ENCODE measurements around the gene CKAP5. TPM values are rescaled to one million over a fixed set of nuclear protein-coding genes. Genes with fewer than 3 reads are reported as not detected.

The CKAP5 gene
- total and polyA plus RNA-seq, 2 experiments from 2014 or later: 67.9 to 120 TPM

DNA sequence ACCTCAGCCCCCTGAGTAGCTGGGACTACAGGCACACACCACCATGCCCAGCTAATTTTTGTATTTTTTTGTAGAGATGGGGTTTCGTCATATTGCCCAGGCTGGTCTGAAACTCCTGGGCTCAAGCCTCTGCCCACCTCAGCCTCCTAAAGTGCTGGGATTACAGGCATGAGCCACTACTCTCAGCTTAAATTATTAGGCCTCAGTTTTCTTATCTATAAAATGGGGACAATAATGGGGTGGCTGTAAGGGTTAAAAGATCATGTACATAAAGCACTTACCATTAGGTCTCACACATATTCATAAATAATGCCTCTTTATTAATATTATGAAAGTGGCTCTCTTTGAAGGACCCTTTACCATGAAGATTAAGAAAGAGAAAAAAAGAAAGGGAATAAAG, 31.5 kb upstream of the CKAP5 start:
- H3K36me3 ChIP-seq (ENCODE audit: insufficient read depth): peaks cover 10% of the 10 kb centered on the region

More for the DNA sequence above, 31.5 kb upstream of the CKAP5 start:
- Histone ChIP-seq H3F3A (replicated peaks; ENCODE audit: low read depth) (no peaks in the 10 kb centered on the region), H3K27ac (ENCODE audit: low read depth) (no peak overlapping the region), H3K4me1 (ENCODE audit: insufficient read depth) (no peaks in the 10 kb centered on the region), H3K79me2 (replicated peaks; ENCODE audit: insufficient read depth) (no peaks in the 10 kb centered on the region), H4K20me1 (replicated peaks; ENCODE audit: insufficient read depth) (0 out of 2 replicates have a peak, but pooled peaks cover 5% of the 10 kb centered on the region), H3K4me2 (no peak overlapping the region), H3K27me3 (ENCODE audit: insufficient read depth) (no peaks in the 10 kb centered on the region), H3K4me3 (no peak overlapping the region), H2AFZ (no peak overlapping the region), H3K9me2 (ENCODE audit: insufficient read depth) (no peaks in the 10 kb centered on the region)
- H3K27me3 Mint-ChIP-seq (ENCODE audit: insufficient read depth, low read depth, poor library complexity): no peaks in the 10 kb centered on the region
- H3K27ac Mint-ChIP-seq: no peak overlapping the region
- DNase-seq (ENCODE audit: low spot score) (no peak), ATAC-seq (no peak)
- TF ChIP-seq, protein P1, sequence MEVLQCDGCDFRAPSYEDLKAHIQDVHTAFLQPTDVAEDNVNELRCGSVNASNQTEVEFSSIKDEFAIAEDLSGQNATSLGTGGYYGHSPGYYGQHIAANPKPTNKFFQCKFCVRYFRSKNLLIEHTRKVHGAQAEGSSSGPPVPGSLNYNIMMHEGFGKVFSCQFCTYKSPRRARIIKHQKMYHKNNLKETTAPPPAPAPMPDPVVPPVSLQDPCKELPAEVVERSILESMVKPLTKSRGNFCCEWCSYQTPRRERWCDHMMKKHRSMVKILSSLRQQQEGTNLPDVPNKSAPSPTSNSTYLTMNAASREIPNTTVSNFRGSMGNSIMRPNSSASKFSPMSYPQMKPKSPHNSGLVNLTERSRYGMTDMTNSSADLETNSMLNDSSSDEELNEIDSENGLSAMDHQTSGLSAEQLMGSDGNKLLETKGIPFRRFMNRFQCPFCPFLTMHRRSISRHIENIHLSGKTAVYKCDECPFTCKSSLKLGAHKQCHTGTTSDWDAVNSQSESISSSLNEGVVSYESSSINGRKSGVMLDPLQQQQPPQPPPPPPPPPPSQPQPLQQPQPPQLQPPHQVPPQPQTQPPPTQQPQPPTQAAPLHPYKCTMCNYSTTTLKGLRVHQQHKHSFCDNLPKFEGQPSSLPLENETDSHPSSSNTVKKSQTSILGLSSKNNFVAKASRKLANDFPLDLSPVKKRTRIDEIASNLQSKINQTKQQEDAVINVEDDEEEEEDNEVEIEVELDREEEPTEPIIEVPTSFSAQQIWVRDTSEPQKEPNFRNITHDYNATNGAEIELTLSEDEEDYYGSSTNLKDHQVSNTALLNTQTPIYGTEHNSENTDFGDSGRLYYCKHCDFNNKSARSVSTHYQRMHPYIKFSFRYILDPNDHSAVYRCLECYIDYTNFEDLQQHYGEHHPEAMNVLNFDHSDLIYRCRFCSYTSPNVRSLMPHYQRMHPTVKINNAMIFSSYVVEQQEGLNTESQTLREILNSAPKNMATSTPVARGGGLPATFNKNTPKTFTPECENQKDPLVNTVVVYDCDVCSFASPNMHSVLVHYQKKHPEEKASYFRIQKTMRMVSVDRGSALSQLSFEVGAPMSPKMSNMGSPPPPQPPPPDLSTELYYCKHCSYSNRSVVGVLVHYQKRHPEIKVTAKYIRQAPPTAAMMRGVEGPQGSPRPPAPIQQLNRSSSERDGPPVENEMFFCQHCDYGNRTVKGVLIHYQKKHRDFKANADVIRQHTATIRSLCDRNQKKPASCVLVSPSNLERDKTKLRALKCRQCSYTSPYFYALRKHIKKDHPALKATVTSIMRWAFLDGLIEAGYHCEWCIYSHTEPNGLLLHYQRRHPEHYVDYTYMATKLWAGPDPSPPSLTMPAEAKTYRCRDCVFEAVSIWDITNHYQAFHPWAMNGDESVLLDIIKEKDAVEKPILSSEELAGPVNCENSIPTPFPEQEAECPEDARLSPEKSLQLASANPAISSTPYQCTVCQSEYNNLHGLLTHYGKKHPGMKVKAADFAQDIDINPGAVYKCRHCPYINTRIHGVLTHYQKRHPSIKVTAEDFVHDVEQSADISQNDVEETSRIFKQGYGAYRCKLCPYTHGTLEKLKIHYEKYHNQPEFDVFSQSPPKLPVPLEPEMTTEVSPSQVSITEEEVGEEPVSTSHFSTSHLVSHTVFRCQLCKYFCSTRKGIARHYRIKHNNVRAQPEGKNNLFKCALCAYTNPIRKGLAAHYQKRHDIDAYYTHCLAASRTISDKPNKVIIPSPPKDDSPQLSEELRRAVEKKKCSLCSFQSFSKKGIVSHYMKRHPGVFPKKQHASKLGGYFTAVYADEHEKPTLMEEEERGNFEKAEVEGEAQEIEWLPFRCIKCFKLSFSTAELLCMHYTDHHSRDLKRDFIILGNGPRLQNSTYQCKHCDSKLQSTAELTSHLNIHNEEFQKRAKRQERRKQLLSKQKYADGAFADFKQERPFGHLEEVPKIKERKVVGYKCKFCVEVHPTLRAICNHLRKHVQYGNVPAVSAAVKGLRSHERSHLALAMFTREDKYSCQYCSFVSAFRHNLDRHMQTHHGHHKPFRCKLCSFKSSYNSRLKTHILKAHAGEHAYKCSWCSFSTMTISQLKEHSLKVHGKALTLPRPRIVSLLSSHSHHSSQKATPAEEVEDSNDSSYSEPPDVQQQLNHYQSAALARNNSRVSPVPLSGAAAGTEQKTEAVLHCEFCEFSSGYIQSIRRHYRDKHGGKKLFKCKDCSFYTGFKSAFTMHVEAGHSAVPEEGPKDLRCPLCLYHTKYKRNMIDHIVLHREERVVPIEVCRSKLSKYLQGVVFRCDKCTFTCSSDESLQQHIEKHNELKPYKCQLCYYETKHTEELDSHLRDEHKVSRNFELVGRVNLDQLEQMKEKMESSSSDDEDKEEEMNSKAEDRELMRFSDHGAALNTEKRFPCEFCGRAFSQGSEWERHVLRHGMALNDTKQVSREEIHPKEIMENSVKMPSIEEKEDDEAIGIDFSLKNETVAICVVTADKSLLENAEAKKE (CRISPR knock-in tag; IDR thresholded peaks at IDR 0.05): no peak
- TF ChIP-seq NANOG (IDR thresholded peaks at IDR 0.05; ENCODE audit: borderline replicate concordance): no peak
- TF ChIP-seq STAT1 (IDR thresholded peaks at IDR 0.05; ENCODE audit: unreplicated experiment): no peak
- H3K9me3 Mint-ChIP-seq: no peaks in the 10 kb centered on the region
- peaks cover 73% of the 10 kb centered on the region for H3K36me3 Mint-ChIP-seq (ENCODE audit: low read depth)
- H3K4me3 Mint-ChIP-seq: no peak overlapping the region
- H3K4me1 Mint-ChIP-seq: no peaks in the 10 kb centered on the region

All from GM23338 (cell line).